SK-N-SH (cell line): ENCODE data around the gene DGKI. TPM values are rescaled to one million over a fixed set of nuclear protein-coding genes. Genes with fewer than 3 reads are reported as not detected.

Experiments
- CTCF ChIA-PET: fragments of 300-600, 350-600 bp; formaldehyde crosslinking; extraction: SDS; loops from one replicate; lab custom pipeline; 2021; lab: Yijun Ruan, JAX
- POLR2A ChIA-PET: fragments of 350-600 bp; sonication (Branson Sonifier 250); formaldehyde crosslinking; extraction: SDS; loops from one replicate; lab custom pipeline; 2020; ENCODE audit warnings: antibody characterized with exemption, inconsistent platforms; lab: Yijun Ruan, JAX
- DNase-seq: peaks from one replicate; pipeline ENCODE4 v3.0.0; 2012
- H2AFZ ChIP-seq: fragments of 200-600 bp; sonication (generic); 2 replicates; pipeline ENCODE4 v1.8.1; 2016; ENCODE audit warnings: antibody characterized with exemption, mild to moderate bottlenecking, low read depth
- H3F3A ChIP-seq: fragments of 200-600 bp; sonication (generic); replicated peaks from 2 replicates; pipeline ENCODE3; 2016; ENCODE audit warnings: antibody characterized with exemption, mild to moderate bottlenecking; ENCODE audit not compliant: insufficient read depth
- H3K27ac ChIP-seq, 2 experiments: fragments of 200-500 bp in 1 of 2; fragments of 200-600 bp in 1 of 2; sonication (Bioruptor generic) in 1 of 2; sonication (generic), shearing (Covaris generic) in 1 of 2; 2 replicates each; pipeline versions ENCODE4 v1.5.1 to v1.6.1; 2014 to 2016; ENCODE audit warnings: low read depth in 2 of 2, inconsistent platforms in 1 of 2, low read length in 1 of 2, mild to moderate bottlenecking in 1 of 2, mixed read lengths in 1 of 2
- H3K27me3 ChIP-seq: fragments of 200-600 bp; sonication (generic), shearing (Covaris generic); 2 replicates; pipeline ENCODE4 v1.6.1; 2016; ENCODE audit warnings: mixed run types; ENCODE audit not compliant: insufficient read depth
- H3K36me3 ChIP-seq, 2 experiments: fragments of 200-500 bp in 1 of 2; fragments of 200-600 bp in 1 of 2; sonication (Bioruptor generic) in 1 of 2; sonication (generic) in 1 of 2; replicated peaks in 1 of 2; 2 replicates each; pipeline versions ENCODE3 to v1.5.1; 2014 to 2016; ENCODE audit warnings: low read length in 1 of 2, mild to moderate bottlenecking in 1 of 2; ENCODE audit not compliant: insufficient read depth in 2 of 2, control insufficient read depth in 1 of 2
- H3K4me1 ChIP-seq, 2 experiments: fragments of 200-500 bp in 1 of 2; fragments of 200-600 bp in 1 of 2; sonication (Bioruptor generic) in 1 of 2; sonication (generic), shearing (Covaris generic) in 1 of 2; 2 replicates each; pipeline versions ENCODE4 v1.5.1 to v1.6.1; 2014 to 2016; ENCODE audit warnings: low read depth in 1 of 2, low read length in 1 of 2, mixed run types in 1 of 2; ENCODE audit not compliant: insufficient read depth in 2 of 2, control insufficient read depth in 1 of 2
- H3K4me2 ChIP-seq: fragments of 200-600 bp; sonication (generic), shearing (Covaris generic); 2 replicates; pipeline ENCODE4 v1.6.1; 2017; ENCODE audit warnings: mixed run types
- H3K4me3 ChIP-seq, 2 experiments: fragments of 200-500 bp in 1 of 2; fragments of 200-600 bp in 1 of 2; sonication (Bioruptor generic) in 1 of 2; sonication (generic), shearing (Covaris generic) in 1 of 2; 2 replicates each; pipeline versions ENCODE4 v1.5.1 to v1.8.1; 2014 to 2016; ENCODE audit warnings: low read depth in 2 of 2, inconsistent platforms in 1 of 2, low read length in 1 of 2, mild to moderate bottlenecking in 1 of 2, mixed read lengths in 1 of 2, moderate library complexity in 1 of 2
- H3K79me2 ChIP-seq: fragments of 200-600 bp; sonication (generic); 2 replicates; pipeline ENCODE4 v1.8.1; 2017; ENCODE audit warnings: mild to moderate bottlenecking; ENCODE audit not compliant: insufficient read depth
- H3K9ac ChIP-seq: fragments of 200-600 bp; sonication (generic); 2 replicates; pipeline ENCODE4 v1.6.1; 2017; ENCODE audit warnings: mixed run types
- H3K9me2 ChIP-seq: fragments of 200-600 bp; sonication (generic); 2 replicates; pipeline ENCODE4 v1.6.1; 2017; ENCODE audit warnings: mixed run types
- H3K9me3 ChIP-seq: fragments of 200-600 bp; sonication (generic); 2 replicates; pipeline ENCODE4 v1.6.1; 2017; ENCODE audit warnings: mixed run types, mild to moderate bottlenecking, moderate library complexity
- H4K20me1 ChIP-seq: fragments of 200-600 bp; sonication (generic); 2 replicates; pipeline ENCODE4 v1.6.1; 2017; ENCODE audit warnings: mild to moderate bottlenecking, mixed run types; ENCODE audit not compliant: insufficient read depth
- ELF1 ChIP-seq: IDR thresholded peaks from 2 replicates; pipeline ENCODE4 v1.4.0; 2012
- EP300 ChIP-seq, 2 experiments: IDR thresholded peaks; 2 replicates each; pipeline versions ENCODE4 v1.4.0 to v1.6.1; 2012; ENCODE audit warnings: borderline replicate concordance in 1 of 2, low read depth in 1 of 2, low read length in 1 of 2
- FOXJ3 ChIP-seq: sonication (generic); formaldehyde crosslinking; IDR thresholded peaks from 2 replicates; pipeline ENCODE4 v1.5.1; 2020; ENCODE audit warnings: mild to moderate bottlenecking, missing genetic modification reagents
- FOXM1 ChIP-seq: IDR thresholded peaks from 2 replicates; pipeline ENCODE4 v1.4.0; 2012; ENCODE audit warnings: low read depth, mild to moderate bottlenecking
- GABPA ChIP-seq: IDR thresholded peaks from 2 replicates; pipeline ENCODE4 v1.4.0; 2012; ENCODE audit warnings: low read depth, mild to moderate bottlenecking
- MXI1 ChIP-seq: IDR thresholded peaks from 2 replicates; pipeline ENCODE4 v1.6.1; 2012; ENCODE audit warnings: mild to moderate bottlenecking, low read depth, low read length, improper control_type of control experiment
- NFIC ChIP-seq: IDR thresholded peaks from 2 replicates; pipeline ENCODE4 v1.4.0; 2012; ENCODE audit warnings: borderline replicate concordance
- RCOR1 ChIP-seq: fragments of 150-350 bp; IDR thresholded peaks from 2 replicates; pipeline ENCODE4 v1.6.1; 2017; ENCODE audit warnings: antibody characterized with exemption, low read length
- RFX5 ChIP-seq: IDR thresholded peaks from 2 replicates; pipeline ENCODE4 v1.6.1; 2012; ENCODE audit warnings: mild to moderate bottlenecking, improper control_type of control experiment, low read length
- WGBS: methylation state at CpG from one replicate; pipeline ENCODE4 v1.1.6; 2017; ENCODE audit warnings: low lambda C conversion rate; 5-methylcytosine and 5-hydroxymethylcytosine counted together
- polyA plus RNA-seq, 3 experiments: library from polyadenylated mRNA; depleted of rRNA; stranded (reverse); fragments of >200 nt; gene quantifications; 2 replicates each; pipeline ENCODE4 v1.2.3, GENCODE V29; 2012
- TF ChIP-seq, protein P1 (sequence below): fragments of 150-350 bp; IDR thresholded peaks from 2 replicates; pipeline ENCODE4 v1.6.1; 2016; ENCODE audit warnings: mild to moderate bottlenecking, low read depth, low read length
- TF ChIP-seq, protein P2 (sequence below): IDR thresholded peaks from 2 replicates; pipeline ENCODE4 v1.4.0; 2012; ENCODE audit warnings: low read depth, borderline replicate concordance
- TF ChIP-seq, protein P3 (sequence below): IDR thresholded peaks from 2 replicates; pipeline ENCODE4; 2012
- TF ChIP-seq, protein P4 (sequence below): IDR thresholded peaks from 2 replicates; pipeline ENCODE4 v1.6.1; 2012; ENCODE audit warnings: mild to moderate bottlenecking, low read depth, low read length, moderate library complexity

Gene DGKI
- polyA plus RNA-seq, 1 of the 3 experiments (the other 2 are of a cell fraction), result 1.3 TPM

DNA sequence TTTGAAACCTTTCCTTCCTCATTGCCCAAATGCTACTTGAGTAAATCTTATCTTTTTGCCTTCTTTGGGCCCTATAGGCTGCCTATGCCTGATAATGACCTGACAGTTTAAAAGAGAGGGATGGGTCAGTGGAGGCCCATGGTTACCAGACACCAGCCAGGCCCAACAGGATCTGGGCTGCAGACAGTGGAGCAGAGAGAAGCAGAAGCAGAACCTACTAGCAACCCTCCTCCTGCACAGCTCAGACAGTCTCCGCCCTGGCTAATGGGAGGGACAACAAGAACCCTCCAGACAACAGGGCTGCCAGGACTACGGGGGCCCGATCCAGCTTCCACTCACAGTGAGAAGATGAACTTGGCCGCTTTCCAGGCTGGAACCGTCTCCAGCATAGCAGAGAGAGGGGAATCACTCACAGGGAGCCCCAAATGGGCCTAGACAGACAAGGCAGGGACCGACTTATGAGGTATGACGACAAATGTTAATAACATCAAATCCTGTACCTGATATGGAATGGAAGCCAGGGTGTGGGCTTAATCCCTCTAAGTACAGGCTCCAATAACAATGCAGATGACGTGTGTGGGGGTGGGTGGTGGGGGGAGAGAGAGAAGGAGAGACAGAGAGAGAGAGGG, 31.7 kb upstream of the DGKI start:
- no peak overlapping the region; a peak in 1 of 4 replicates for H3K27ac ChIP-seq
- no peak overlapping the region for H3K4me3 ChIP-seq
- H3K36me3 ChIP-seq, result peaks cover 66 to 70% of the 10 kb centered on the region in 2 experiments
- WGBS, result 88% methylated on average over 8 of the region's 8 CpGs
- no peaks in the 10 kb centered on the region for H3K9me2 ChIP-seq
- no peak overlapping the region for H3K4me2 ChIP-seq
- CTCF ChIA-PET, result interaction anchor here (0.8 to 2.7 kb wide), 6 partner anchors 21 to 223 kb away, joined by 3 to 11 read pairs (median 4); no protein-coding TSS in a partner anchor
- H4K20me1 ChIP-seq, result no peaks in the 10 kb centered on the region
- peaks cover 4% of the 10 kb centered on the region; the same call in 1 of the 2 replicates for H3K79me2 ChIP-seq
- H3K27me3 ChIP-seq, result no peaks in the 10 kb centered on the region
- H3F3A ChIP-seq, result peaks cover 64% of the 10 kb centered on the region
- H3K4me1 ChIP-seq, result peaks cover 22 to 45% of the 10 kb centered on the region in 2 experiments
- TF ChIP-seq EP300 (IDR thresholded peaks at IDR 0.05; ENCODE audit: borderline replicate concordance in 1 of 2, low read depth in 1 of 2, low read length in 1 of 2), result no peak
- no peak for TF ChIP-seq FOXM1
- no peak for TF ChIP-seq RCOR1
- TF ChIP-seq, protein P1, sequence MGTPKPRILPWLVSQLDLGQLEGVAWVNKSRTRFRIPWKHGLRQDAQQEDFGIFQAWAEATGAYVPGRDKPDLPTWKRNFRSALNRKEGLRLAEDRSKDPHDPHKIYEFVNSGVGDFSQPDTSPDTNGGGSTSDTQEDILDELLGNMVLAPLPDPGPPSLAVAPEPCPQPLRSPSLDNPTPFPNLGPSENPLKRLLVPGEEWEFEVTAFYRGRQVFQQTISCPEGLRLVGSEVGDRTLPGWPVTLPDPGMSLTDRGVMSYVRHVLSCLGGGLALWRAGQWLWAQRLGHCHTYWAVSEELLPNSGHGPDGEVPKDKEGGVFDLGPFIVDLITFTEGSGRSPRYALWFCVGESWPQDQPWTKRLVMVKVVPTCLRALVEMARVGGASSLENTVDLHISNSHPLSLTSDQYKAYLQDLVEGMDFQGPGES, result no peak
- TF ChIP-seq, protein P2, sequence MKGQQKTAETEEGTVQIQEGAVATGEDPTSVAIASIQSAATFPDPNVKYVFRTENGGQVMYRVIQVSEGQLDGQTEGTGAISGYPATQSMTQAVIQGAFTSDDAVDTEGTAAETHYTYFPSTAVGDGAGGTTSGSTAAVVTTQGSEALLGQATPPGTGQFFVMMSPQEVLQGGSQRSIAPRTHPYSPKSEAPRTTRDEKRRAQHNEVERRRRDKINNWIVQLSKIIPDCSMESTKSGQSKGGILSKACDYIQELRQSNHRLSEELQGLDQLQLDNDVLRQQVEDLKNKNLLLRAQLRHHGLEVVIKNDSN, result no peak
- TF ChIP-seq FOXJ3 (CRISPR knock-in tag), result no peak
- H2AFZ ChIP-seq, result no peak overlapping the region
- POLR2A ChIA-PET, result no interaction called here
- no peaks in the 10 kb centered on the region for H3K9me3 ChIP-seq
- no peak for DNase-seq
- H3K9ac ChIP-seq, result no peak overlapping the region

- Histone ChIP-seq H3K9me2 (no peaks in the 10 kb centered on the region), H3K4me1 (peaks cover 19 to 43% of the 10 kb centered on the region in 2 experiments), H3K27ac (peak overlapping the region in 1 of 2 experiments; percentile 97; a peak in 2 of 4 replicates), H2AFZ (no peak overlapping the region), H3K79me2 (peaks cover 4% of the 10 kb centered on the region; the same call in 1 of the 2 replicates), H3K36me3 (peaks cover 64 to 77% of the 10 kb centered on the region in 2 experiments), H4K20me1 (no peaks in the 10 kb centered on the region), H3F3A (peaks cover 52% of the 10 kb centered on the region), H3K9ac (no peak overlapping the region), H3K4me2 (no peak overlapping the region), H3K4me3 (no peak overlapping the region), H3K27me3 (no peaks in the 10 kb centered on the region), H3K9me3 (no peaks in the 10 kb centered on the region)
- WGBS, result 94% methylated on average over 5 of the region's 5 CpGs
- no peak for TF ChIP-seq GABPA
- TF ChIP-seq MXI1, result no peak
- TF ChIP-seq, protein P3, sequence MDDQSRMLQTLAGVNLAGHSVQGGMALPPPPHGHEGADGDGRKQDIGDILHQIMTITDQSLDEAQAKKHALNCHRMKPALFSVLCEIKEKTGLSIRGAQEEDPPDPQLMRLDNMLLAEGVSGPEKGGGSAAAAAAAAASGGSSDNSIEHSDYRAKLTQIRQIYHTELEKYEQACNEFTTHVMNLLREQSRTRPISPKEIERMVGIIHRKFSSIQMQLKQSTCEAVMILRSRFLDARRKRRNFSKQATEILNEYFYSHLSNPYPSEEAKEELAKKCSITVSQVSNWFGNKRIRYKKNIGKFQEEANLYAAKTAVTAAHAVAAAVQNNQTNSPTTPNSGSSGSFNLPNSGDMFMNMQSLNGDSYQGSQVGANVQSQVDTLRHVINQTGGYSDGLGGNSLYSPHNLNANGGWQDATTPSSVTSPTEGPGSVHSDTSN, result no peak
- TF ChIP-seq ELF1, result no peak
- no peak for TF ChIP-seq NFIC
- TF ChIP-seq, protein P4, sequence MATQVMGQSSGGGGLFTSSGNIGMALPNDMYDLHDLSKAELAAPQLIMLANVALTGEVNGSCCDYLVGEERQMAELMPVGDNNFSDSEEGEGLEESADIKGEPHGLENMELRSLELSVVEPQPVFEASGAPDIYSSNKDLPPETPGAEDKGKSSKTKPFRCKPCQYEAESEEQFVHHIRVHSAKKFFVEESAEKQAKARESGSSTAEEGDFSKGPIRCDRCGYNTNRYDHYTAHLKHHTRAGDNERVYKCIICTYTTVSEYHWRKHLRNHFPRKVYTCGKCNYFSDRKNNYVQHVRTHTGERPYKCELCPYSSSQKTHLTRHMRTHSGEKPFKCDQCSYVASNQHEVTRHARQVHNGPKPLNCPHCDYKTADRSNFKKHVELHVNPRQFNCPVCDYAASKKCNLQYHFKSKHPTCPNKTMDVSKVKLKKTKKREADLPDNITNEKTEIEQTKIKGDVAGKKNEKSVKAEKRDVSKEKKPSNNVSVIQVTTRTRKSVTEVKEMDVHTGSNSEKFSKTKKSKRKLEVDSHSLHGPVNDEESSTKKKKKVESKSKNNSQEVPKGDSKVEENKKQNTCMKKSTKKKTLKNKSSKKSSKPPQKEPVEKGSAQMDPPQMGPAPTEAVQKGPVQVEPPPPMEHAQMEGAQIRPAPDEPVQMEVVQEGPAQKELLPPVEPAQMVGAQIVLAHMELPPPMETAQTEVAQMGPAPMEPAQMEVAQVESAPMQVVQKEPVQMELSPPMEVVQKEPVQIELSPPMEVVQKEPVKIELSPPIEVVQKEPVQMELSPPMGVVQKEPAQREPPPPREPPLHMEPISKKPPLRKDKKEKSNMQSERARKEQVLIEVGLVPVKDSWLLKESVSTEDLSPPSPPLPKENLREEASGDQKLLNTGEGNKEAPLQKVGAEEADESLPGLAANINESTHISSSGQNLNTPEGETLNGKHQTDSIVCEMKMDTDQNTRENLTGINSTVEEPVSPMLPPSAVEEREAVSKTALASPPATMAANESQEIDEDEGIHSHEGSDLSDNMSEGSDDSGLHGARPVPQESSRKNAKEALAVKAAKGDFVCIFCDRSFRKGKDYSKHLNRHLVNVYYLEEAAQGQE, result no peak
- TF ChIP-seq RFX5, result no peak
- TF ChIP-seq EP300 (IDR thresholded peaks at IDR 0.05; ENCODE audit: borderline replicate concordance in 1 of 2, low read depth in 1 of 2, low read length in 1 of 2), result no peak
- ChIA-PET CTCF (interaction anchor here (0.9 to 2.7 kb wide), 3 partner anchors 10 to 27 kb away, joined by 3 to 11 read pairs (median 3); no protein-coding TSS in a partner anchor), POLR2A (no interaction called here)
- no peak for DNase-seq
These were observed 30.4 kb upstream of the DGKI start for GRCh38 chr7:137877027-137877675.
